Omental fat pad (tissue), 4 donors: ENCODE measurements around the gene VILL. TPM values are rescaled to one million over a fixed set of nuclear protein-coding genes. Genes with fewer than 3 reads are reported as not detected.

ENCODE experiments used
- ATAC-seq: fragments of 150-250 bp; one replicate; pipeline ENCODE4 v1.9.1; 2016; ENCODE audit warnings: mild to moderate bottlenecking, moderate library complexity; ENCODE audit not compliant: low FRiP score
- DNase-seq: peaks from one replicate; pipeline ENCODE4 v3.0.0-alpha.2; 2019; ENCODE audit warnings: low spot score
- total RNA-seq, 4 donors: library from RNA; depleted of rRNA; stranded (reverse); fragments of >200 nt; gene quantifications; one replicate each; pipeline ENCODE4 v1.1.0, GENCODE V29; 2016
- TF ChIP-seq, protein P1 (sequence below), 3 donors: fragments of 450-650 bp; IDR thresholded peaks; one replicate each; pipeline ENCODE4 v1.5.1; 2016 to 2017; ENCODE audit warnings: antibody characterized with exemption in 3 of 3, mild to moderate bottlenecking in 3 of 3, moderate library complexity in 2 of 3

The VILL gene
- total RNA-seq, result 10 to 100 TPM in 1 of 4 donors, 1 to 10 TPM in 3; 4.4 to 15.0 (median 5.6) TPM

DNA sequence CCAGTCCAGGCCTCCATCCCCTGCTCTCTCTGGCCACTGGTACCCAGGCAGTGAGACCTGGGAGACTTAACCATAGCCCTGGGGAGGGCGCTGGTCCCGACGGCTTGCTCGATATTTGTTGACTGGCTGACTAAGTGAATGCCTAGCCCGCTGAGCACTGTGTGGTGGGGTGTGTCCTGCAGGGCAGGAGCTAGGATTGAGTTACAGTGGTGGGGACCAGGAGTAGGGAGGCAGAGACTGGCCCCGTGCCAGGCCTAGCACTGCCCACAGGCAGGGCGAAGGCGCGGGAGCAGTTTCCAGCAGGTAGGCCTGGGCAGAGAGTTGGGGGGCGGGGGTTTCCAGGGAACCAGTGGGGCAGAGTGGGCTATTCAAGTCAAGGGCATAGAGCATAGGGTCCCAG lies at the start of gene VILL:
VILL (plus strand) TSS at position 260 of the 400 bp plus-strand sequence. CDS start 2,887 bp downstream, outside the sequence.
- TF ChIP-seq, protein P1, sequence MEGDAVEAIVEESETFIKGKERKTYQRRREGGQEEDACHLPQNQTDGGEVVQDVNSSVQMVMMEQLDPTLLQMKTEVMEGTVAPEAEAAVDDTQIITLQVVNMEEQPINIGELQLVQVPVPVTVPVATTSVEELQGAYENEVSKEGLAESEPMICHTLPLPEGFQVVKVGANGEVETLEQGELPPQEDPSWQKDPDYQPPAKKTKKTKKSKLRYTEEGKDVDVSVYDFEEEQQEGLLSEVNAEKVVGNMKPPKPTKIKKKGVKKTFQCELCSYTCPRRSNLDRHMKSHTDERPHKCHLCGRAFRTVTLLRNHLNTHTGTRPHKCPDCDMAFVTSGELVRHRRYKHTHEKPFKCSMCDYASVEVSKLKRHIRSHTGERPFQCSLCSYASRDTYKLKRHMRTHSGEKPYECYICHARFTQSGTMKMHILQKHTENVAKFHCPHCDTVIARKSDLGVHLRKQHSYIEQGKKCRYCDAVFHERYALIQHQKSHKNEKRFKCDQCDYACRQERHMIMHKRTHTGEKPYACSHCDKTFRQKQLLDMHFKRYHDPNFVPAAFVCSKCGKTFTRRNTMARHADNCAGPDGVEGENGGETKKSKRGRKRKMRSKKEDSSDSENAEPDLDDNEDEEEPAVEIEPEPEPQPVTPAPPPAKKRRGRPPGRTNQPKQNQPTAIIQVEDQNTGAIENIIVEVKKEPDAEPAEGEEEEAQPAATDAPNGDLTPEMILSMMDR (IDR thresholded peaks at IDR 0.05), result no peak
- DNase-seq (no peak), ATAC-seq (no peak)

DNA sequence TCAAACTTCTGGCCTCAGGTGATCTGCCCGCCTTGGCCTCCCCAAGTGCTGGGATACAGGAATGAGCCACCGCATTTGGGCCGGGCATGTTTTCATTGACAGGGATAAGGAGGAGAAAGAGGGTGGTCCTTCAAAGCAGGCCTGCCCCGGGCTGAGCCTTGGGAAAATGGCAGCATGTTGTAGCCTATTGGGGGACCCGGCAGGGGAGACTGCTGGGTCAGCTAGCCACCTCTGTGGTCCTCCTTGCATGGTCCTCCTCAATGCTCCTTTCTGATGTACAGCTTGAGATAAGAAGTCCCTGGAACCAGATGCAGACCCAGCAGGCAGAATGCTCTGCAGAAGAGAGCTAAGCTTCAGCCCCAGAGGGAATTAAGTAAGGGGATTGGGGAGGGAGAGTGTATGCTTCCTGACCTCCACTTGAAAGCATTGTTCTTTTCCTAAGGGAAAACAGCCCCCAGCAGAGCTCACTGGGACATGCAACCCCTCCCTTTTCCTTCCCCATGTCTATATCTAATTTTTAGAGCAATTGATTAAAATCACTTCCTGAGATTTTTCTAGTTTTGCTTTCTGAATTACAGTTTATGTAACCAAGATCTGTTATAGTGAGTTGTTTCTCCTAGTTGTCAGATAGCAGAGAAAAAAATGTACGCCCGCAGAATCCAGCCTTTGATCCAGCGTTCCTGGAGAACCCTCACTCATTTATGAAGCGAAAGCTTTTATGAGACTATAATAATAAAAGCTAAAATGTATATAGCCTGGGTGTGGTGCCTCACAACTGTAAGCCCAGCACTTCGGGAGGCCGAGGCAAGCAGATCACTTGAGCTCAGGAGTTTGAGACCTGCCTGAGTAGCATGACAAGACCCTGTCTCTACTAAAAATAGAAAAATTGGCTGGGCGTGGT lies 48.7 kb upstream of the VILL start:
- DNase-seq, result no peak
- no peak for ATAC-seq
- TF ChIP-seq, protein P1 (IDR thresholded peaks at IDR 0.05), result no peak

DNA sequence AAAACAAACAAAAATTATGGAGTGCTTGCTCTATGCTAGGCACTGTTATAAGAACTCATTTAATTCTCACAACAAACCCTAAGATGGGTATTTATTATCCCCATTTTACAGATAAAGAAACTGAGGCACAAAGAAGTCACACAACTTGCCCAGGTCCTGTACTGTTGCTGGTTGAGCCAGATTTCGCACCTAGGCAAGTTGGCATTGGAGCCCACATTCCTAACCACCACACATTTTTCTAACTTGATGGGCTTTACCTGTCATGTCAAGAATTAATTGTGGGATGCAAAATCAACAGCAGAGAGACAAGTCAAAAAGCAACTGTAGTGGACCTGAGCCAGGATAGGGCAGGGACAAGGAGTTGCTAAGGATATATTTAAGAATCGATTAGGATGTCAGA lies 47.9 kb upstream of the VILL start:
- TF ChIP-seq, protein P1 (IDR thresholded peaks at IDR 0.05), result no peak
- DNase-seq (no peak), ATAC-seq (no peak)

DNA sequence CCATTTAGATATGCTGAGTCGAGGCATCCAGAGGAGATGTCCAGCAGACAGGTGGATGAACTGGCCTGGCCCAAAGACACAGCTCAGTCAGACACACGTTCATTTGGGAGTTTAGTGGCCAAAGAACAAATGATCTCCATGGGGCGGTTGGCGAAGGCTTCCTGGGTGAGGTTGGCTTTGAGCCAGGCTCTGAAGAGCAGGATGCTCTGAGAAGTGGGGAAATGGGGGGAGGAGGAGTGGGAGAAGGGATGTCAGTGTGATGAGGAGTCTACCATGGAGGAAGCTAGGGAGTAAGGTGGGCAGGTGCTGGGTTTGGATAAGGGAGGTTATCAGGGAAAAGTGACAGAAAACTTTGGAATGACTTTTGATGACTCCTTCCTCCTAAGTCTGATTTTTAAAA lies 47.5 kb upstream of the VILL start:
- ATAC-seq (no peak), DNase-seq (no peak)
- TF ChIP-seq, protein P1 (IDR thresholded peaks at IDR 0.05), result no peak

DNA sequence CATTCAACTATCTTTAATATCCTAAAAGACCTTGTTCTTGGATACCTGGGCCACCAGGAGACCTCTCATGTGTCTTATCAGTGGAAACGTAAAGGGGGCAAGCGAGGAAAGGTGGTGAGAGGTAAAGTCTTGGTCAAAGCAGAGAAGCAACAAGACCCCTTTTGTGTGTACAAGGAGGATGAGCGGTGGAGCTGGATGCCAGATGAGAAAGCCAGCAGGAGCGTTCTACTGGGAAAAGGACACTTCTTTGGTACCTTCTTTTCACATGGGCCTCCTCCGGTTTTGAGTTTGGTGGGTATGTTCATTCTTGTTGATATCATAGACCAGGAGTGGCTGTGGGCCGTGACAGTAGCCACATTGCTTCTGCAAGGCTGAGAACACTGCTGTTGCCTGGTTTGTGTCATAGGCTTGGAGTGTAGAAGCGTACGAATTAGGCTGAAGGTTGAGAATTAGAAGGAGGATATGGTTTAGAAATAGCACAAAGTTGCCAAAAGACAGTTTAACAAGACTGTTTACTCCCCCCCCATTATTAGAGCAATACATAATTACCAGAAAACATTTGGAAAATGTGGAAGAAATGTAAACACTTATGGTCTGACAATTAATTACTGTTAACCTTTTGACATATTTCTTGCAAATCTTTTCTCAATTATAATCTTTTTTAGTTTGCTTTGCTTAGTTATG lies 46.8 kb upstream of the VILL start:
- DNase-seq (no peak), ATAC-seq (no peak)
- TF ChIP-seq, protein P1 (IDR thresholded peaks at IDR 0.05), result no peak

DNA sequence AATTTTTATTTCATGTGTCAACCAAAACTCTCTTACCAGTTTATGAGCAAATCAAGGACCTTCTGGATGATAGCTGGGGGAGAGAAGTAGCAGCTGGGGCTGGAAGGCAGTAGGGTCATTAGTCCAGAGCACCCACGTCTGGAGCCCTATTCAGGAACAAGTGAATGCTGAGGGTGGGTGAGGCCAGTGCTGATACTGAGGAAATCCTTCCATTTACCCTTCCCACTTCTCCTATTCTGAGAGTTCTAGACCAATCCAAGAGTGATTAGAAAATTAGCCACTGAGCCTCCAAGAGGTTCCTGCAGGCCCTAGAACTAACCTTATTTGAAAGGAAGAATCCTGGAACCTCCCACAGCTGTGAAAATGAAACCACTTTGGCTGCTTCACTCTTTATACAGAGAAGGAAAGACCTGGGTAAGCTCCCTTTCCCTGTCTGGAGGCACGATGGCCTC lies 46.2 kb upstream of the VILL start:
- ATAC-seq, result peak; percentile 44
- TF ChIP-seq, protein P1 (IDR thresholded peaks at IDR 0.05), result no peak
- DNase-seq, result no peak
